HG02798 (cell line): ENCODE results near the gene CSNK2B.

ENCODE experiments used
- ATAC-seq: cut with Tn5 transposase; IDR thresholded peaks from one replicate; pipeline ENCODE4 v1.9.1; 2021; ENCODE audit warnings: mild to moderate bottlenecking; ENCODE audit not compliant: unreplicated experiment, poor library complexity

The CSNK2B gene

DNA sequence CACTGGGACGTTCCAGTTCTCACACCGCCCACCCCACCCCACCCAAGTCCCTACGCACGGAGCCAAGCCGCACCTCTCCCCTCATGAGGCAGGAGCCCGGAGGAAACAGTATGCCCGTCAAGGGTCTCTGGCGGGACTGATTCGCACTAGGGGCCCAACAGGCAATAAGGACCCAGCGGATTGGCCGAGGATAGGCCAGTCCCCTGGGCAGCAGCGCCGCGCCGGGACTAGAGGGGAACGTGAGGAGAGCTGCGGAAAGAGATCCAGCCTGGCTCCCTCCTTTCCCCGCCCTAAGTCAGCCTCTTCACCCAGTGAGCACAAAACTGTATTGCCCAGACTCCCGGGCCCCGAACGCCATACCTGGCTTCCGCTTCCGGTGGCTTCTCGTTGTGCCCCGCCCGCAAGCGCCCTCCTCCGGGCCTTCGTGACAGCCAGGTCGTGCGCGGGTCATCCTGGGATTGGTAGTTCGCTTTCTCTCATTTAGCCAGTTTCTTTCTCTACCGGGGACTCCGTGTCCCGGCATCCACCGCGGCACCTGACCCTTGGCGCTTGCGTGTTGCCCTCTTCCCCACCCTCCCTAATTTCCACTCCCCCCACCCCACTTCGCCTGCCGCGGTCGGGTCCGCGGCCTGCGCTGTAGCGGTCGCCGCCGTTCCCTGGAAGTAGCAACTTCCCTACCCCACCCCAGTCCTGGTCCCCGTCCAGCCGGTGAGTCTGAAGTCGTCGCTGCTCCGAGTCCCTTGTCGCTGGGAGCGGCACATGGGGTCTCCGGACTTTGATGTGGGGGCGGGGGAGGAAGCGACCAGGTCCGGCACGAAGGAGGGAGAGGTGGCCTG lies at the start of gene CSNK2B:
CSNK2B (plus strand) TSS at position 580 of the 836 bp plus-strand sequence. CDS start 752 bp downstream, outside the sequence.
- peak; percentile 85 for ATAC-seq

GRCh38 chr6:31617010-31617409 lies 48.9 kb upstream of the CSNK2B start:
- ATAC-seq = no peak

DNA sequence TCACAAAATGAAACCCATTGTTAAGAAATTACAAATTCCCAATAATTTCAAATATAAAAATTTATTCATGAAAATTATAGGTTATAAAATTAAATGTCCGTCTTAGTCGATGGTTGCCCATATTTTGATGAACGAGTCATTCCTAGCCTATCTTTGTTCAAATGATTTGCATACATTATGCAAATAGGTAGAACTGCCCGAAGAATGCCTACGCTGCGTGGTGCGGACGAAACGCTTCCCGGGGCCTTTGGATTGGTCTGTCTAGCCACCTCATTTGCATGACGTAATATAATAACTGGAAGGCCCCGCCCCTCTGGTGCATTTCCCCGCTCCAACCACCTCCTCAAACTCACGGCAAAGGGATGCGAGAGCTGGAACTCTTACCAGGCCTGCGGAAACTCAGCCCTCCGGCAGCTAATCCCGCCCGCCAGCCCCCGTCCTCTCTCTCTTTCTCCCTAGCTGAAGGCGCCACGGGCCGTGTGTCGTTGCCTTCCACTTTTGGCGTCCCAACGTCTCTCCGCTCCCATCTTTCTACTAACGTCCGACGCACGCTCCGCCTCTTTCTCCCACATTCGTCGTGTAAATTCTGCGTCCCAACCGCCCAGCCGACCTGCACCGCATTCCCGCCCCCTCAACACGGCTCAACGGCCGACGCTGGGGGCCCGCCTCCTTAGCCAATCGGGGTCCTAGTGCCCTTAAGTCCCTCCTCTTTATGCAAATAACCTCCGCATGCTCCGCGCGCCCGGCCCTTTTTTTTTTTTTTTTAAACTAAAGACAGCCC lies 45.9 kb upstream of the CSNK2B start:
- peak; percentile 86 for ATAC-seq

- peak; percentile 67 for ATAC-seq
Measured at GRCh38 chr6:31620586-31621319, 45.1 kb upstream of the CSNK2B start, which contains the start of gene PRRC2A. Gene PRRC2A, plus strand, starts transcription at chr6:31620715. Its CDS starts 2,075 bp downstream, at chr6:31622790.

DNA sequence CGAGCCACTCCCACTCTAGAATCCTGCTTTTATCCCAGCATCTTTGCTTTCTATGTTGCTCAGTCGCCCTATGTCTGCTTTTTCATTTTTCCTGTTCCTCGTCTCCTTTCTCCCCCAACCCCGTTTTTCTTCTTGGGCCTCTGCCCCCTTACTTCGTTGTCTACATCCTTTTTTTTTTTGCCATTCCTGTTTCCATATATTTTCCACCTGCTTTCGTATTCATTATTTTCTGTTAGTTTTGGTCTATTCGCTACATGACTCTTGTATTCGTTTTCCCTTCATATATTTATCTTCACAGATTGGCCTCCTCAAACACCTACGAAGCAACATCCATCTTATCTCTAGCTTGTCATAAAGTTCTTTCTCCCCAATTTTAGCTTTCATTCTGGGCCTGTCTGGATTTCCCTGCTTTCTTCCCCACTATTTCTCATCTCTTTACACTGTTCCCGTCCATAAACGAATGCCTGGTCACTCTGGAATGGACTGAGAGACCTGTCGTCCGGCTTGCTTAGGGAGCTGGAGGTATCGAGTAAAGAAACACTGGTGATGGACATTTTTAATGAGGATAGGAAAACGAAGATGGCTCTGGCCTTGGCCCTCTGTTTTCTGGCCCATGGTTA lies 44.5 kb upstream of the CSNK2B start:
- ATAC-seq = no peak

DNA sequence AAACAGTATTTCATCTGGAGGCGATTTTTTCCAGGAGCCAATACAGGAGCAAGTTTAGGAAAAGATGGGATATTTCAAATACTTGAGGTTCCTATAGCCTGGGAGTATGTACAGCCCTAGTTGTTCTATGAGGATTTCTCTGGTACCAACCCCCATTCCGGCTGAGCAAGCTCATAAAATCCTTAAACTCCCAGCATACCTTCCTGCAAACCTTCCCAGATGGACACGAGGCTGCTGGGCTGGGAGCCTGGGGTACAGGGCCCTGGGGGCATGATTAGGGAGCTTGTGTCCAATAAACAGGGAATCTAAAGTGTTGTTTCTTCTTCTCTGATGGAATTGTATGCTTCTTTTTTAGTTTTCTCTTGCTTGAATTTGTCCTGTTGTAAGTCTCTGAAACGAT lies 43.9 kb upstream of the CSNK2B start:
- ATAC-seq = no peak

- ATAC-seq = no peak
Measured at GRCh38 chr6:31622684-31623091, 43.2 kb upstream of the CSNK2B start.

DNA sequence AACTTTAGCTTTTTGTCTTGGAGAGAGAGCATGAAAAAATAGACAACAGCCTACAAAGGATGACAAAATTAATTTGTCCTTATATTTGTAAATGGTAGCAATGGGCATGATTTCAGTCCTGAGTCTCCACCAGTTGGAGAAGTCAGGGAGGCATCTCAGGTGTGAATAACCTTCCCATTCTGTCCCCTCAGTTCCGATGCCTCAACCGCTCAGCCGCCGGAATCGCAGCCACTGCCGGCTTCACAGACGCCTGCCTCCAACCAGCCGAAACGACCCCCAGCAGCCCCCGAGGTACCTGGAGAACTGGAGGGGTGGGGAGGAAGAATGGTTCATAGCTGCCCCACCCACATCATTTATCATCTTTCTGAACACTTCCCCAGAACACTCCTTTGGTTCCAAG lies 41.8 kb upstream of the CSNK2B start:
- no peak for ATAC-seq

GRCh38 chr6:31626952-31627351 lies 38.9 kb upstream of the CSNK2B start:
- ATAC-seq = no peak

- ATAC-seq = no peak
Measured at GRCh38 chr6:31627690-31628287, 38.1 kb upstream of the CSNK2B start.

DNA sequence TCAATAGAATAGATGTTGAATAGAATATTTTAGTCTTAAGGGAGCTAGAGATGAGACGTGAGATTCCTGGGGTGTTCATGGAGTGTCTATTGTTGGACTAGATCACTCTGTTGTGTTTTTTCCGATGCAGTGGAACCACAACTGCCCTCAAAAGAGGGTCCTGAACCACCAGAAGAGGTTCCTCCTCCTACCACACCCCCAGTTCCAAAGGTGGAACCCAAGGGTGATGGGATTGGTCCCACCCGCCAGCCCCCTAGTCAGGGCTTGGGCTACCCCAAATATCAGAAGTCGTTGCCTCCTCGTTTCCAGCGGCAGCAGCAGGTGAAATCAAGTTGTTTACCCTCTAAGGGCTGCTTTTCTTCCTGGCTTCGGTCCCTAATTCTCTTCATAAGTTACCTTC lies 36.9 kb upstream of the CSNK2B start:
- ATAC-seq = no peak

DNA sequence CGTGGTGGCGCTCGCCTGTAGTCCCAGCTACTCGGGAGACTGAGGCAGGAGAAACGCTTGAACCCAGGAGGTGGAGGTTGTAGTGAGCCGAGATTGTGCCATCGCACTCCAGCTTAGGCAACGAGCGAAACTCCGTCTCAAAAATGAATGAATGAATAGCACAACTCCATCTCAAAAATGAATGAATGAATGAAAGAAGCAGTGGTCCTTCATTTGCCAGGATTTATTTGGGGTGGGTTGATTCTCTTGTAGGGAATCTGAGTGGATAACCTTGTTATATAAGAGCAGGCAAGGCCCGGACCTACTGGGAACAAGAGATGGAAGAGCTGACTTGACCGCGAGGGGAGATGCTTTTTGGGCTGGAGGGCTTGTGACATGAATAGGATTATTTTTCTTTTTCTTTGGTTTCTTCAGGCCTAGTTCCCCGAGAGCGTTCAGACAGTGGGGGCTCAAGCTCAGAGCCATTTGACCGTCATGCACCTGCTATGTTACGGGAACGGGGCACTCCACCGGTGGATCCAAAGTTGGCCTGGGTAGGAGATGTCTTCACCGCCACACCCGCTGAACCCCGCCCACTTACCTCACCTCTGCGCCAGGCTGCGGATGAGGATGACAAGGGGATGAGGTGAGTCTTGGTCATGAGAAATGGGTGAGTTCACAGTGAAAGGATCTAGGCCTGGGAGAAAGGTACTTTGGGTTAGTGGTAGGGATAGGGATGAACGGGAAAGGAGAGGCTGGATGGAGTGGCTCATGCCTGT lies 35.5 kb upstream of the CSNK2B start:
- ATAC-seq = no peak

DNA sequence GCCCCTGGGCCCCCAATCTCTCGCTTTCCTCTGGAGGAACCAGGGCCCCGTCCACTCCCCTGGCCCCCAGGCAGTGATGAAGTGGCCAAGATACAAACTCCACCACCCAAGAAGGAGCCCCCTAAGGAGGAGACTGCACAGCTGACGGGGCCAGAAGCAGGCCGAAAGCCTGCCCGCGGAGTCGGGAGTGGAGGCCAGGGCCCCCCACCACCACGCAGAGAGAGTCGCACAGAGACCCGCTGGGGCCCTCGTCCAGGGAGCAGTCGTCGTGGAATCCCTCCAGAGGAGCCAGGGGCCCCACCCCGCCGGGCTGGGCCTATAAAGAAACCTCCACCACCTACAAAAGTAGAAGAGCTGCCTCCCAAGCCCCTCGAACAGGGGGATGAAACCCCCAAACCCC lies 34.7 kb upstream of the CSNK2B start:
- no peak for ATAC-seq

DNA sequence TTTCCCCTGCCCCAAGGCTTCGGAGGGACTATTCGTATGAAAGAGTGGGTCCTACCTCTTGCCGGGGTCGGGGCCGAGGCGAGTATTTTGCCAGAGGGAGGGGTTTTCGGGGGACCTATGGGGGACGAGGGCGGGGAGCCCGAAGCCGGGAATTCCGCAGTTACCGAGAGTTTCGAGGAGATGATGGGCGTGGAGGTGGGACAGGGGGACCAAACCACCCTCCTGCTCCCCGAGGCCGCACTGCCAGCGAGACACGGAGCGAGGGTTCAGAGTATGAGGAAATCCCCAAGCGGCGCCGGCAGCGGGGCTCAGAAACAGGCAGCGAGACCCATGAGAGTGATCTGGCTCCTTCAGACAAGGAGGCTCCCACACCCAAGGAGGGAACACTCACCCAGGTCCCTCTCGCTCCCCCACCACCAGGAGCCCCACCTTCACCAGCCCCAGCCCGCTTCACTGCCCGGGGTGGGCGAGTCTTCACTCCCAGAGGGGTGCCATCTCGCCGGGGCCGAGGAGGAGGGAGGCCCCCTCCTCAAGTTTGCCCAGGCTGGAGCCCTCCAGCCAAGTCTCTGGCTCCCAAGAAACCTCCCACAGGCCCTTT lies 34.1 kb upstream of the CSNK2B start:
- ATAC-seq = no peak

- no peak for ATAC-seq
Measured at GRCh38 chr6:31632279-31632946, 33.5 kb upstream of the CSNK2B start.

DNA sequence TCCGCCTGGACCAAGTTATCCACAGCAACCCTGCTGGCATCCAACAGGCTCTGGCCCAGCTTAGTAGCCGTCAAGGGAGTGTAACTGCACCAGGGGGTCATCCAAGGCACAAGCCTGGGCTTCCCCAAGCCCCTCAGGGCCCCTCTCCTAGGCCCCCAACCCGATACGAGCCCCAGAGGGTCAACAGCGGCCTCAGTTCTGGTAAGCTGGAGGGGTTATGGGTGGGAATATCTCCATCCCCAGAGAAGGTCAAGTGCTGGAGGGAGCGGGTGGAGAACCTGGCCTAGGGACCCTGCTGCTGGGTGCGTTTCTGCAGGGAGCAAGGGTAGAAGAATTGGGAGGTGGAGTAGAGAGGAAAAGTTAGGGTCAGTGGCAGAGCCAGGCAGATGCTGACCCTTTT lies 32.4 kb upstream of the CSNK2B start:
- ATAC-seq = no peak

DNA sequence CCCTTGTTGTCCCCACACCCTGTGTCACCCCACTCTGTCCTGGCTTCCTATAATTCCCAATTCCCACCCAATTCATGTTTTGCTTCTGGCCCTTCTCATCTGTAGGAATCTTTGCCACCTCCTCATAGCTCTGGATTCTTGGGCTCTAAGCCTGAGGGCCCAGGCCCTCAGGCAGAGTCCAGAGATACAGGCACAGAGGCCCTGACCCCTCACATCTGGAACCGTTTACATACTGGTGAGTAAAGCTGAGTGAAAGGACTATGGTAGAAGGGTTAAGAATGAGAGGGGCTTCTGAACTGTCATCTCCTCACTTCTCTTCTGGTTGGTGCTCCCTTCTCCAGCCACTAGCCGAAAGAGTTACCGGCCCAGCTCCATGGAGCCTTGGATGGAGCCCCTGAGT lies 31.7 kb upstream of the CSNK2B start:
- no peak for ATAC-seq

GRCh38 chr6:31634969-31635575 lies 30.8 kb upstream of the CSNK2B start:
- ATAC-seq = no peak
